HEK293 (cell line): Measurements from ENCODE around the gene BLACAT1.

ENCODE experiments used
- BCL11B ChIP-seq: fragments of 450-650 bp; formaldehyde crosslinking; IDR thresholded peaks from 2 replicates; pipeline ENCODE4 v1.5.1; 2016; ENCODE audit warnings: low read depth, missing biosample characterization, missing genetic modification characterization
- HOXC10 ChIP-seq: sonication (generic); formaldehyde crosslinking; IDR thresholded peaks from 2 replicates; pipeline ENCODE4 v1.8.1; 2023; ENCODE audit warnings: mild to moderate bottlenecking, missing genetic modification reagents
- KLF10 ChIP-seq: fragments of 450-650 bp; IDR thresholded peaks from 2 replicates; pipeline ENCODE4 v1.5.1; 2018; ENCODE audit warnings: missing biosample characterization, mild to moderate bottlenecking, missing genetic modification characterization
- MZF1 ChIP-seq: fragments of 450-650 bp; formaldehyde crosslinking; IDR thresholded peaks from 2 replicates; pipeline ENCODE4 v1.5.1; 2017; ENCODE audit warnings: missing biosample characterization, missing genetic modification characterization, borderline replicate concordance
- OSR2 ChIP-seq: fragments of 450-650 bp; formaldehyde crosslinking; IDR thresholded peaks from 2 replicates; pipeline ENCODE4 v1.5.1; 2016; ENCODE audit warnings: missing biosample characterization, missing genetic modification characterization
- SP7 ChIP-seq: fragments of 450-650 bp; formaldehyde crosslinking; IDR thresholded peaks from 2 replicates; pipeline ENCODE4 v1.5.1; 2016; ENCODE audit warnings: missing biosample characterization, missing genetic modification characterization
- ZBTB1 ChIP-seq: fragments of 450-650 bp; formaldehyde crosslinking; IDR thresholded peaks from 2 replicates; pipeline ENCODE4 v1.5.1; 2016; ENCODE audit warnings: missing biosample characterization, missing genetic modification characterization
- ZBTB10 ChIP-seq: fragments of 450-650 bp; formaldehyde crosslinking; IDR thresholded peaks from 2 replicates; pipeline ENCODE4 v1.5.1; 2016; ENCODE audit warnings: missing biosample characterization, missing genetic modification characterization
- ZBTB11 ChIP-seq: fragments of 450-650 bp; formaldehyde crosslinking; conservative IDR thresholded peaks from 2 replicates; pipeline ENCODE4 v1.5.1; 2016; ENCODE audit warnings: low read depth, missing biosample characterization, missing genetic modification characterization
- ZBTB48 ChIP-seq: fragments of 450-650 bp; formaldehyde crosslinking; IDR thresholded peaks from 2 replicates; pipeline ENCODE4 v1.5.1; 2016; ENCODE audit warnings: missing biosample characterization, missing genetic modification characterization
- ZBTB8A ChIP-seq: fragments of 450-650 bp; formaldehyde crosslinking; IDR thresholded peaks from 2 replicates; pipeline ENCODE4 v1.5.1; 2016; ENCODE audit warnings: missing biosample characterization, missing genetic modification characterization
- ZFHX2 ChIP-seq: fragments of 450-650 bp; formaldehyde crosslinking; conservative IDR thresholded peaks from 2 replicates; pipeline ENCODE4 v1.5.1; 2016; ENCODE audit warnings: missing biosample characterization, missing genetic modification characterization
- ZFP37 ChIP-seq: fragments of 450-650 bp; formaldehyde crosslinking; IDR thresholded peaks from 2 replicates; pipeline ENCODE4 v1.5.1; 2016; ENCODE audit warnings: missing biosample characterization, missing genetic modification characterization
- ZFP41 ChIP-seq: fragments of 450-650 bp; formaldehyde crosslinking; IDR thresholded peaks from 2 replicates; pipeline ENCODE4 v1.5.1; 2016; ENCODE audit warnings: missing biosample characterization, missing genetic modification characterization, borderline replicate concordance
- ZNF146 ChIP-seq: fragments of 450-650 bp; formaldehyde crosslinking; IDR thresholded peaks from 2 replicates; pipeline ENCODE4 v1.5.1; 2016; ENCODE audit warnings: missing biosample characterization, missing genetic modification characterization
- ZNF19 ChIP-seq: fragments of 450-650 bp; formaldehyde crosslinking; IDR thresholded peaks from 2 replicates; pipeline ENCODE4; 2016; ENCODE audit warnings: missing biosample characterization, missing genetic modification characterization, low read depth
- ZNF2 ChIP-seq: fragments of 450-650 bp; formaldehyde crosslinking; IDR thresholded peaks from 2 replicates; pipeline ENCODE4 v1.5.1; 2016; ENCODE audit warnings: missing biosample characterization, missing genetic modification characterization
- ZNF239 ChIP-seq: fragments of 450-650 bp; formaldehyde crosslinking; IDR thresholded peaks from 2 replicates; pipeline ENCODE4 v1.5.1; 2016; ENCODE audit warnings: missing biosample characterization, missing genetic modification characterization
- ZNF341 ChIP-seq: fragments of 450-650 bp; formaldehyde crosslinking; IDR thresholded peaks from 2 replicates; pipeline ENCODE4; 2016; ENCODE audit warnings: low read depth, missing biosample characterization, missing genetic modification characterization
- ZNF366 ChIP-seq: fragments of 450-650 bp; formaldehyde crosslinking; conservative IDR thresholded peaks from 2 replicates; pipeline ENCODE4 v1.5.1; 2016; ENCODE audit warnings: missing biosample characterization, missing genetic modification characterization
- ZNF398 ChIP-seq: fragments of 450-650 bp; formaldehyde crosslinking; IDR thresholded peaks from 2 replicates; pipeline ENCODE4 v1.5.1; 2017; ENCODE audit warnings: missing biosample characterization, missing genetic modification characterization
- ZNF423 ChIP-seq: fragments of 450-650 bp; formaldehyde crosslinking; IDR thresholded peaks from 2 replicates; pipeline ENCODE4 v1.5.1; 2016; ENCODE audit warnings: missing biosample characterization, missing genetic modification characterization
- ZNF629 ChIP-seq: fragments of 450-650 bp; formaldehyde crosslinking; IDR thresholded peaks from 2 replicates; pipeline ENCODE4 v1.5.1; 2017; ENCODE audit warnings: missing biosample characterization, missing genetic modification characterization
- ZNF76 ChIP-seq: fragments of 450-650 bp; formaldehyde crosslinking; IDR thresholded peaks from 2 replicates; pipeline ENCODE4; 2016; ENCODE audit warnings: low read depth, missing biosample characterization, missing genetic modification characterization, borderline replicate concordance
- ZNF785 ChIP-seq: fragments of 450-650 bp; formaldehyde crosslinking; IDR thresholded peaks from 2 replicates; pipeline ENCODE4 v1.5.1; 2016; ENCODE audit warnings: missing biosample characterization, missing genetic modification characterization
- ZXDB ChIP-seq: fragments of 450-650 bp; formaldehyde crosslinking; IDR thresholded peaks from 2 replicates; pipeline ENCODE4 v1.5.1; 2016; ENCODE audit warnings: missing biosample characterization, missing genetic modification characterization
- TF ChIP-seq, protein P1 (sequence below): fragments of 450-650 bp; formaldehyde crosslinking; IDR thresholded peaks from 2 replicates; pipeline ENCODE4 v1.5.1; 2016; ENCODE audit warnings: missing biosample characterization, missing genetic modification characterization
- TF ChIP-seq, protein P2 (sequence below): fragments of 450-650 bp; formaldehyde crosslinking; IDR thresholded peaks from 2 replicates; pipeline ENCODE4 v1.5.1; 2016; ENCODE audit warnings: missing biosample characterization, missing genetic modification characterization

The BLACAT1 gene

GRCh38 chr1:205504311-205505075, 48.6 kb upstream of the BLACAT1 start, which contains the start of gene CDK18 (continued):
- TF ChIP-seq, protein P1, sequence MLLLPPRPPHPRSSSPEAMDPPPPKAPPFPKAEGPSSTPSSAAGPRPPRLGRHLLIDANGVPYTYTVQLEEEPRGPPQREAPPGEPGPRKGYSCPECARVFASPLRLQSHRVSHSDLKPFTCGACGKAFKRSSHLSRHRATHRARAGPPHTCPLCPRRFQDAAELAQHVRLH (tag by site-specific recombination) = 0 out of 2 replicates have a peak, but pooled peaks have one; percentile 13
- TF ChIP-seq ZNF19 (tag by site-specific recombination) = no peak
- peak; percentile 96 for TF ChIP-seq ZFHX2 (tag by site-specific recombination)
- TF ChIP-seq ZNF366 (tag by site-specific recombination) = peak; percentile 87
- TF ChIP-seq ZBTB11 (tag by site-specific recombination) = peak; percentile 53; the same call in 1 of the 2 replicates
- TF ChIP-seq ZNF629 (tag by site-specific recombination) = peak; percentile 38; the same call in 1 of the 2 replicates
- no peak for TF ChIP-seq ZFP41 (tag by site-specific recombination)
- no peak for TF ChIP-seq ZNF146 (tag by site-specific recombination)
- no peak for TF ChIP-seq ZNF785 (tag by site-specific recombination)
- peak; percentile 43; the same call in 1 of the 2 replicates for TF ChIP-seq OSR2 (tag by site-specific recombination)
- TF ChIP-seq ZNF2 (tag by site-specific recombination) = peak; percentile 71
- 0 out of 2 replicates have a peak, but pooled peaks have one; percentile 74 for TF ChIP-seq MZF1 (tag by site-specific recombination)
- TF ChIP-seq HOXC10 = no peak
- TF ChIP-seq ZBTB1 (tag by site-specific recombination) = no peak
- TF ChIP-seq ZNF239 (tag by site-specific recombination) = 0 out of 2 replicates have a peak, but pooled peaks have one; percentile 16
- TF ChIP-seq ZNF423 (tag by site-specific recombination) = 0 out of 2 replicates have a peak, but pooled peaks have one; percentile 27
- 0 out of 2 replicates have a peak, but pooled peaks have one; percentile 37 for TF ChIP-seq BCL11B (tag by site-specific recombination)
- peak; percentile 56 for TF ChIP-seq ZBTB8A (tag by site-specific recombination)
- TF ChIP-seq KLF10 (tag by site-specific recombination) = peak; percentile 36; the same call in 1 of the 2 replicates
- TF ChIP-seq ZBTB48 (tag by site-specific recombination) = peak; percentile 88; the same call in 1 of the 2 replicates
- TF ChIP-seq, protein P2, sequence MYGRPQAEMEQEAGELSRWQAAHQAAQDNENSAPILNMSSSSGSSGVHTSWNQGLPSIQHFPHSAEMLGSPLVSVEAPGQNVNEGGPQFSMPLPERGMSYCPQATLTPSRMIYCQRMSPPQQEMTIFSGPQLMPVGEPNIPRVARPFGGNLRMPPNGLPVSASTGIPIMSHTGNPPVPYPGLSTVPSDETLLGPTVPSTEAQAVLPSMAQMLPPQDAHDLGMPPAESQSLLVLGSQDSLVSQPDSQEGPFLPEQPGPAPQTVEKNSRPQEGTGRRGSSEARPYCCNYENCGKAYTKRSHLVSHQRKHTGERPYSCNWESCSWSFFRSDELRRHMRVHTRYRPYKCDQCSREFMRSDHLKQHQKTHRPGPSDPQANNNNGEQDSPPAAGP (tag by site-specific recombination) = peak; percentile 82
- peak; percentile 49; the same call in 1 of the 2 replicates for TF ChIP-seq ZNF76 (tag by site-specific recombination)
- peak; percentile 82 for TF ChIP-seq ZXDB
- 0 out of 2 replicates have a peak, but pooled peaks have one; percentile 57 for TF ChIP-seq ZFP37 (tag by site-specific recombination)
- TF ChIP-seq ZNF398 = peak; percentile 100
- TF ChIP-seq ZNF341 (tag by site-specific recombination) = peak; percentile 91
- peak; percentile 80 for TF ChIP-seq SP7 (tag by site-specific recombination)
- TF ChIP-seq ZBTB10 (tag by site-specific recombination) = peak; percentile 58
- TF ChIP-seq, all 188 proteins: peak for 52
